Endothelial cell of umbilical vein (primary cell): ENCODE data around the gene MOB1B. TPM values are rescaled to one million over a fixed set of nuclear protein-coding genes. Genes with fewer than 3 reads are reported as not detected.

Experiments
- BruUV-seq: library from RNA; stranded (reverse); fragments of 400-500 nt; replicated peaks from 2 replicates; lab custom pipeline; 2021; lab: Mats Ljungman, UMichigan
- CTCF ChIA-PET: fragments of 300-600, 350-600 bp; sonication (Branson Sonifier 250); formaldehyde crosslinking; loops from one replicate; lab custom pipeline; 2021; ENCODE audit warnings: antibody characterized with exemption, inconsistent platforms; lab: Charles Lee
- POLR2A ChIA-PET: fragments of 300-600, 350-600 bp; sonication (Branson Sonifier 250); formaldehyde crosslinking; loops from one replicate; lab custom pipeline; 2021; ENCODE audit warnings: antibody characterized with exemption, inconsistent platforms; lab: Charles Lee
- DNase-seq: peaks from one replicate; pipeline ENCODE4 v3.0.0-alpha.2; 2011; ENCODE audit warnings: low read depth, low spot score
- FAIRE-seq: peaks from 2 replicates; lab custom pipeline; 2011; peaks lifted over from hg19 to GRCh38; lab: Jason Lieb, UNC
- H2AFZ ChIP-seq: 2 replicates; pipeline ENCODE4 v1.6.0; 2012; ENCODE audit warnings: low read depth, low read length, control low read depth, inconsistent platforms
- H3K27ac ChIP-seq: 2 replicates; pipeline ENCODE4 v1.5.1; 2011; ENCODE audit warnings: low read depth, mild to moderate bottlenecking, control low read depth, low read length, moderate library complexity; ENCODE audit not compliant: insufficient read depth
- H3K27me3 ChIP-seq, 2 experiments: 2 replicates each; pipeline versions ENCODE4 v1.6.0 to v1.6.1; 2011; ENCODE audit warnings: low read length in 2 of 2, mixed read lengths in 1 of 2; ENCODE audit not compliant: control insufficient read depth in 2 of 2, insufficient read depth in 2 of 2
- H3K36me3 ChIP-seq, 2 experiments: 2 replicates in 1 of 2; 3 replicates in 1 of 2; pipeline ENCODE4 v1.5.1; 2011; ENCODE audit warnings: low read length in 2 of 2, mild to moderate bottlenecking in 1 of 2, moderate library complexity in 1 of 2; ENCODE audit not compliant: control insufficient read depth in 2 of 2, insufficient read depth in 2 of 2; ENCODE audit errors: extremely low read depth in 1 of 2
- H3K4me1 ChIP-seq: 3 replicates; pipeline ENCODE4 v1.5.1; 2011; ENCODE audit warnings: mild to moderate bottlenecking, low read length; ENCODE audit not compliant: control insufficient read depth, insufficient read depth; ENCODE audit errors: extremely low read depth
- H3K4me2 ChIP-seq: 2 replicates; pipeline ENCODE4 v1.6.1; 2011; ENCODE audit warnings: low read length, control low read depth, mixed read lengths; ENCODE audit not compliant: insufficient read depth
- H3K4me3 ChIP-seq, 3 experiments: fragments of 200-600 bp in 1 of 3; sonication (generic), shearing (Covaris generic) in 1 of 3; replicated peaks in 1 of 3; 2 replicates each; pipeline ENCODE4 v1.5.1; 2011 to 2016; ENCODE audit warnings: control low read depth in 3 of 3, low read length in 3 of 3, mild to moderate bottlenecking in 2 of 3, inconsistent platforms in 1 of 3, low read depth in 1 of 3, moderate library complexity in 1 of 3; ENCODE audit not compliant: insufficient read depth in 1 of 3
- H3K79me2 ChIP-seq: 2 replicates; pipeline ENCODE4 v1.6.0; 2012; ENCODE audit warnings: low read length, inconsistent platforms; ENCODE audit not compliant: control insufficient read depth, insufficient read depth
- H3K9ac ChIP-seq: replicated peaks from 2 replicates; pipeline ENCODE3; 2011; ENCODE audit warnings: low read length, control low read depth; ENCODE audit not compliant: insufficient read depth; ENCODE audit errors: extremely low read depth
- H3K9me1 ChIP-seq: replicated peaks from 3 replicates; pipeline ENCODE4 v1.6.0; 2011; ENCODE audit warnings: mild to moderate bottlenecking, low read length; ENCODE audit not compliant: control insufficient read depth, insufficient read depth; ENCODE audit errors: extremely low read depth
- H3K9me3 ChIP-seq: replicated peaks from 2 replicates; pipeline ENCODE4 v1.5.1; 2012; ENCODE audit warnings: low read length, inconsistent platforms; ENCODE audit not compliant: control insufficient read depth, insufficient read depth
- H4K20me1 ChIP-seq: replicated peaks from 2 replicates; pipeline ENCODE3; 2011; ENCODE audit warnings: mild to moderate bottlenecking, low read length; ENCODE audit not compliant: control insufficient read depth, insufficient read depth; ENCODE audit errors: extremely low read depth
- CTCF ChIP-seq, 2 donors: IDR thresholded peaks; 1 replicate in 1 of 2; 2 replicates in 1 of 2; pipeline ENCODE4 v1.5.1; 2011; ENCODE audit warnings: low read length in 2 of 2, mild to moderate bottlenecking in 2 of 2, moderate library complexity in 2 of 2, control low read depth in 1 of 2, inconsistent platforms in 1 of 2, low read depth in 1 of 2; ENCODE audit not compliant: insufficient read depth in 1 of 2; ENCODE audit errors: extremely low read depth in 1 of 2
- EZH2 ChIP-seq: IDR thresholded peaks from 2 replicates; pipeline ENCODE4 v1.6.1; 2012; ENCODE audit warnings: borderline replicate concordance, low read depth, mild to moderate bottlenecking, moderate library complexity, low read length, inconsistent platforms; ENCODE audit not compliant: severe bottlenecking
- FOS ChIP-seq: IDR thresholded peaks from 2 replicates; pipeline ENCODE4 v1.6.1; 2011; ENCODE audit warnings: mild to moderate bottlenecking, low read length, moderate library complexity, borderline replicate concordance; ENCODE audit not compliant: insufficient read depth
- GATA2 ChIP-seq: IDR thresholded peaks from 2 replicates; pipeline ENCODE4 v1.7.0; 2011; ENCODE audit warnings: low read depth, mild to moderate bottlenecking, moderate library complexity, mixed read lengths, low read length; ENCODE audit not compliant: insufficient read length, insufficient read depth
- JUN ChIP-seq: IDR thresholded peaks from 2 replicates; pipeline ENCODE4 v1.6.1; 2011; ENCODE audit warnings: borderline replicate concordance, low read depth; ENCODE audit not compliant: insufficient read length, insufficient read depth
- MAX ChIP-seq: IDR thresholded peaks from 2 replicates; pipeline ENCODE4 v1.6.1; 2011; ENCODE audit not compliant: insufficient read depth, insufficient read length
- MYC ChIP-seq: IDR thresholded peaks from one replicate; pipeline ENCODE4 v1.6.1; 2011; ENCODE audit warnings: mild to moderate bottlenecking, low read depth, low read length
- POLR2A ChIP-seq: IDR thresholded peaks from 2 replicates; pipeline ENCODE4 v1.6.1; 2012; ENCODE audit warnings: low read depth, mild to moderate bottlenecking, control low read depth, low read length
- POLR2AphosphoS5 ChIP-seq: IDR thresholded peaks from 2 replicates; pipeline ENCODE4 v1.6.1; 2012; ENCODE audit warnings: low read depth, mild to moderate bottlenecking, control low read depth, low read length, moderate library complexity; ENCODE audit not compliant: insufficient read depth
- dilution Hi-C: fragments of 300-500 bp; cut with MboI; formaldehyde crosslinking; loops from one replicate; pipeline ENCODE4 v1.15.0; 2019; ENCODE audit warnings: low sequenced_read_pairs; ENCODE audit not compliant: extremely low pct_ligation_motif_present
- intact Hi-C: fragments of 100-400 bp; cut with micrococcal nuclease; formaldehyde crosslinking; loops from one replicate; pipeline ENCODE4 v1.10.0; 2022
- polyA plus RNA-seq, 4 experiments: library from polyadenylated mRNA; depleted of rRNA in 3 of 4; stranded (reverse) in 3 of 4; unstranded in 1 of 4; fragments of >200 nt; gene quantifications; 2 replicates each; pipeline versions ENCODE4 v1.2.1 to v1.2.3, GENCODE V29; 2011 to 2012; ENCODE audit warnings: missing spikeins in 1 of 4
- total RNA-seq: library from RNA; stranded (reverse); gene quantifications from 2 replicates; pipeline ENCODE4 v1.2.3, GENCODE V29; 2021

Gene MOB1B
- total and polyA plus RNA-seq, 2 donors (not counting 3 experiments of a cell fraction or from before 2014, with no cell fraction given) = 4.3 to 23.9 TPM

GRCh38 chr4:70996018-70996360 lies 93.8 kb downstream of the MOB1B start:
- no peak overlapping the region for H3K4me2 ChIP-seq

More at GRCh38 chr4:70996018-70996360, 93.8 kb downstream of the MOB1B start:
- Histone ChIP-seq H3K27ac (no peak overlapping the region), H3K9ac (no peak overlapping the region), H3K27me3 (no peaks in the 10 kb centered on the region), H3K79me2 (peaks cover 59% of the 10 kb centered on the region), H4K20me1 (no peaks in the 10 kb centered on the region), H3K36me3 (peaks cover 0 to 5% of the 10 kb centered on the region in 2 experiments), H2AFZ (no peak overlapping the region), H3K4me1 (peaks cover 14% of the 10 kb centered on the region), H3K4me3 (no peak overlapping the region), H3K9me1 (no peaks in the 10 kb centered on the region), H3K9me3 (no peaks in the 10 kb centered on the region)
- intact Hi-C loops (no loop called here), dilution Hi-C loops (no loop called here)
- FAIRE-seq (no peak), DNase-seq (no peak)
- no peak for TF ChIP-seq MAX
- no peak for TF ChIP-seq POLR2A
- no peak for TF ChIP-seq GATA2
- TF ChIP-seq FOS = no peak
- TF ChIP-seq MYC = no peak
- TF ChIP-seq POLR2AphosphoS5 = no peak
- TF ChIP-seq EZH2 = no peak
- no peak for TF ChIP-seq CTCF (IDR thresholded peaks at IDR 0.05; ENCODE audit: extremely low read depth in 1 of 2, insufficient read depth in 1 of 2, low read depth in 1 of 2, low read length in 2 of 2)
- TF ChIP-seq JUN = no peak
- CTCF ChIA-PET = interaction anchor here (7.8 kb wide), 1 partner anchor 11 kb away, joined by 97 read pairs; no protein-coding TSS in a partner anchor
- POLR2A ChIA-PET = no interaction called here
- BruUV-seq = no TSS peak
